Neural cell (in vitro differentiated cells): ENCODE measurements around the gene SETD1A. TPM values are rescaled to one million over a fixed set of nuclear protein-coding genes. Genes with fewer than 3 reads are reported as not detected.

ENCODE experiments used
- H2AFZ ChIP-seq: fragments of 200-600, 300-800 bp; sonication (generic), shearing (Covaris generic); 2 replicates; pipeline ENCODE4 v1.6.0; 2014; ENCODE audit warnings: low read depth, mild to moderate bottlenecking, antibody characterized with exemption, low read length, moderate library complexity
- H3F3A ChIP-seq: fragments of 200-600 bp; shearing (Covaris generic); 2 replicates; pipeline ENCODE4 v1.6.1; 2016; ENCODE audit warnings: mild to moderate bottlenecking, moderate library complexity, mixed read lengths, antibody characterized with exemption, low read length; ENCODE audit not compliant: insufficient read depth, poor library complexity, severe bottlenecking
- H3K27ac ChIP-seq: fragments of 200-600, 300-800 bp; sonication (generic), shearing (Covaris generic); 2 replicates; pipeline ENCODE4 v1.5.1; 2014; ENCODE audit warnings: mild to moderate bottlenecking, low read length, moderate library complexity
- H3K27me3 ChIP-seq: fragments of 300-800, 200-600 bp; sonication (generic), shearing (Covaris generic); 2 replicates; pipeline ENCODE4 v1.6.0; 2014; ENCODE audit warnings: mild to moderate bottlenecking, low read depth, low read length, moderate library complexity; ENCODE audit not compliant: insufficient read depth
- H3K36me3 ChIP-seq: fragments of 300-800, 200-600 bp; sonication (generic), shearing (Covaris generic); 2 replicates; pipeline ENCODE4 v1.5.1; 2014; ENCODE audit warnings: mild to moderate bottlenecking, antibody characterized with exemption, low read length, moderate library complexity; ENCODE audit not compliant: insufficient read depth
- H3K4me2 ChIP-seq: fragments of 300-800, 200-600 bp; sonication (generic), shearing (Covaris generic); 2 replicates; pipeline ENCODE4 v1.6.0; 2014; ENCODE audit warnings: mild to moderate bottlenecking, low read length
- H3K4me3 ChIP-seq: fragments of 300-800, 200-600 bp; sonication (generic), shearing (Covaris generic); 2 replicates; pipeline ENCODE4 v1.5.1; 2014; ENCODE audit warnings: mild to moderate bottlenecking, low read length, moderate library complexity
- H3K79me2 ChIP-seq: fragments of 200-600 bp; shearing (Covaris generic); replicated peaks from 2 replicates; pipeline ENCODE4 v1.6.0; 2014; ENCODE audit warnings: mild to moderate bottlenecking, low read length, moderate library complexity; ENCODE audit not compliant: insufficient read depth
- H3K9ac ChIP-seq: fragments of 300-800, 200-600 bp; sonication (generic), shearing (Covaris generic); 2 replicates; pipeline ENCODE4 v1.6.1; 2016; ENCODE audit warnings: mild to moderate bottlenecking, low read length, mixed read lengths
- H3K9me2 ChIP-seq: fragments of 200-600 bp; shearing (Covaris generic); 2 replicates; pipeline ENCODE4 v1.6.1; 2016; ENCODE audit warnings: mild to moderate bottlenecking, low read length, mixed read lengths; ENCODE audit not compliant: insufficient read depth
- H3K9me3 ChIP-seq: fragments of 200-600, 300-800 bp; sonication (generic), shearing (Covaris generic); 2 replicates; pipeline ENCODE4 v1.6.1; 2016; ENCODE audit warnings: mild to moderate bottlenecking, mixed run types, low read length, moderate library complexity, mixed read lengths
- H4K20me1 ChIP-seq: fragments of 200-600 bp; shearing (Covaris generic); 2 replicates; pipeline ENCODE4 v1.6.1; 2016; ENCODE audit warnings: mild to moderate bottlenecking, mixed run types; ENCODE audit not compliant: insufficient read depth
- EP300 ChIP-seq: fragments of 450-650 bp; conservative IDR thresholded peaks from 2 replicates; pipeline ENCODE4 v1.6.1; 2014; ENCODE audit warnings: antibody characterized with exemption, mild to moderate bottlenecking, moderate library complexity; ENCODE audit not compliant: poor library complexity, severe bottlenecking
- EZH2 ChIP-seq: fragments of 200-600, 300-800 bp; shearing (Covaris generic), sonication (generic); IDR thresholded peaks from 2 replicates; pipeline ENCODE4 v1.6.1; 2014; ENCODE audit warnings: antibody characterized with exemption, low read length, borderline replicate concordance, mild to moderate bottlenecking; ENCODE audit not compliant: insufficient read depth, poor library complexity, severe bottlenecking
- MXI1 ChIP-seq: fragments of 450-650 bp; conservative IDR thresholded peaks from 2 replicates; pipeline ENCODE4 v1.6.1; 2014; ENCODE audit warnings: antibody characterized with exemption, mild to moderate bottlenecking; ENCODE audit not compliant: poor library complexity, severe bottlenecking
- POLR2AphosphoS5 ChIP-seq: IDR thresholded peaks from 2 replicates; pipeline ENCODE4 v1.6.1; 2012
- RAD21 ChIP-seq: fragments of 450-650 bp; conservative IDR thresholded peaks from 2 replicates; pipeline ENCODE4 v1.6.1; 2014; ENCODE audit warnings: antibody characterized with exemption, mild to moderate bottlenecking, moderate library complexity
- TAF1 ChIP-seq: IDR thresholded peaks from 2 replicates; pipeline ENCODE4 v1.6.1; 2012; ENCODE audit warnings: low read depth
- polyA plus RNA-seq: library from polyadenylated mRNA; depleted of rRNA; stranded (reverse); fragments of >200 nt; gene quantifications from 2 replicates; pipeline ENCODE4 v1.2.3, GENCODE V29; 2014
- TF ChIP-seq, protein P1 (sequence below): IDR thresholded peaks from 2 replicates; pipeline ENCODE4 v1.6.1; 2012; ENCODE audit warnings: borderline replicate concordance
- TF ChIP-seq, protein P2 (sequence below): fragments of 450-650 bp; IDR thresholded peaks from 2 replicates; pipeline ENCODE4 v1.5.1; 2014; ENCODE audit warnings: antibody characterized with exemption, mild to moderate bottlenecking, moderate library complexity; ENCODE audit not compliant: poor library complexity, severe bottlenecking

Gene SETD1A
- polyA plus RNA-seq, 1 donor from 2014 or later = 1.4 TPM

DNA sequence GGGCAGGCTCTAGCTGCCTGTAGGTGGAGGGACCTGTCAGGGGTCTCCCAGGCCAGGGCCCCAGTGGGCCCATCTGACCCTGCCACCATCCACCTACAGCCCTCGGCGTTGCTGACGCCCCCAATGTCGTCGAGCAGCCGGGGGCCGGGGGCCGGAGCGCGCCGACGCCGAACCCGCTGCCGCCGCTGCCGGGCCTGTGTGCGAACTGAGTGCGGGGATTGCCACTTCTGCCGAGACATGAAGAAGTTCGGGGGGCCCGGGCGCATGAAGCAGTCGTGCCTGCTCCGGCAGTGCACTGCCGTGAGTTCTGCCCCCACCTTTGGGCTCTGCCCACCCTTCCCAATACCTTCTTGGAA is 31.9 kb upstream of the SETD1A start (continued):
- no peak for TF ChIP-seq EP300

DNA sequence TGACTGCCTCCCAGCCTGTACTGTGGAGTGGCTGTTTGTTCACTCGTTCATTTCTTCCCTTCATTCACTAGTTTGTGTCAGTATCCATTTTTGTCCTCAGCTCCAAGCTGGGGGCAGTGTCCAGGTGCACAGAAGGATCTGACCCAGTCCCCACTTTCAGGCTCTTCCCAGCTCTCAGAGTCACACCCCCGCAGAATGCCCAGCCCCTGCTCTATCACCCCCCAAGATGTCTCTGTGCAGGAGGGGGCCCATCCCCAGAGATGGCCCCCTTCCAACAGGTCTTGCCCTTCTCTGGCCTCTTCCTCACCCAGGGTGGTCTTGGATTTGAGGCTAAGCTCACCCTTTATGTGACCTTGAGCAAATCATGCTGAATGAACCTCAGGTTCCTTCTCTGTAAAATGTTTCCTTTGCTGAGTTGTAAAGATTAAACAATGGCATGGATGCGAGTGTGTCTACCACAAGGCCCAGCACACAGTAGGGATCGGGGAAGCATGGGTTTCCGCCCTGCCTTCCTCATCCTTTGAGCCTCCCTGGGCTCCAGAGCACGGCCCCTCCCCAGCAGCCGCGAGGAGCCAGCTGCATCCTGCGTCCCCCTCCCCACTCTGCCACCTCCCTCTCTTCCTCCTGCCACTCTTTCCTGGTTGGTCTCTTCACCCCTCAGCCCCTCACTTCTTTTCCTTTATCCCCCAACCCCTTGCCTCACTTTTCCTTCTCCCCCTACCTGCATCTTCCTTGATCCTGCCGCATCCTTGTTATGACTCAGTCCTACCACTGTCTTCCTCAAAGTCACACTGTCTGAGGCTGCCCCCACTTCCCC is 31.4 kb upstream of the SETD1A start:
- no peak overlapping the region for H3K4me2 ChIP-seq
- no peaks in the 10 kb centered on the region for H3K9me2 ChIP-seq
- no peak overlapping the region for H3K27ac ChIP-seq
- no peaks in the 10 kb centered on the region for H3K9me3 ChIP-seq
- H3K27me3 ChIP-seq = no peaks in the 10 kb centered on the region
- no peak overlapping the region for H3K9ac ChIP-seq
- no peaks in the 10 kb centered on the region for H3K36me3 ChIP-seq
- peak overlapping the region; percentile 87 for H3K4me3 ChIP-seq
- H2AFZ ChIP-seq = no peak overlapping the region
- peaks cover 11% of the 10 kb centered on the region for H3K79me2 ChIP-seq
- H3F3A ChIP-seq = no peaks in the 10 kb centered on the region
- no peaks in the 10 kb centered on the region for H4K20me1 ChIP-seq
- TF ChIP-seq, protein P1, sequence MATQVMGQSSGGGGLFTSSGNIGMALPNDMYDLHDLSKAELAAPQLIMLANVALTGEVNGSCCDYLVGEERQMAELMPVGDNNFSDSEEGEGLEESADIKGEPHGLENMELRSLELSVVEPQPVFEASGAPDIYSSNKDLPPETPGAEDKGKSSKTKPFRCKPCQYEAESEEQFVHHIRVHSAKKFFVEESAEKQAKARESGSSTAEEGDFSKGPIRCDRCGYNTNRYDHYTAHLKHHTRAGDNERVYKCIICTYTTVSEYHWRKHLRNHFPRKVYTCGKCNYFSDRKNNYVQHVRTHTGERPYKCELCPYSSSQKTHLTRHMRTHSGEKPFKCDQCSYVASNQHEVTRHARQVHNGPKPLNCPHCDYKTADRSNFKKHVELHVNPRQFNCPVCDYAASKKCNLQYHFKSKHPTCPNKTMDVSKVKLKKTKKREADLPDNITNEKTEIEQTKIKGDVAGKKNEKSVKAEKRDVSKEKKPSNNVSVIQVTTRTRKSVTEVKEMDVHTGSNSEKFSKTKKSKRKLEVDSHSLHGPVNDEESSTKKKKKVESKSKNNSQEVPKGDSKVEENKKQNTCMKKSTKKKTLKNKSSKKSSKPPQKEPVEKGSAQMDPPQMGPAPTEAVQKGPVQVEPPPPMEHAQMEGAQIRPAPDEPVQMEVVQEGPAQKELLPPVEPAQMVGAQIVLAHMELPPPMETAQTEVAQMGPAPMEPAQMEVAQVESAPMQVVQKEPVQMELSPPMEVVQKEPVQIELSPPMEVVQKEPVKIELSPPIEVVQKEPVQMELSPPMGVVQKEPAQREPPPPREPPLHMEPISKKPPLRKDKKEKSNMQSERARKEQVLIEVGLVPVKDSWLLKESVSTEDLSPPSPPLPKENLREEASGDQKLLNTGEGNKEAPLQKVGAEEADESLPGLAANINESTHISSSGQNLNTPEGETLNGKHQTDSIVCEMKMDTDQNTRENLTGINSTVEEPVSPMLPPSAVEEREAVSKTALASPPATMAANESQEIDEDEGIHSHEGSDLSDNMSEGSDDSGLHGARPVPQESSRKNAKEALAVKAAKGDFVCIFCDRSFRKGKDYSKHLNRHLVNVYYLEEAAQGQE = no peak
- TF ChIP-seq RAD21 (no peak), EZH2 (no peak), POLR2AphosphoS5 (no peak), TAF1 (no peak), MXI1 (no peak)
- TF ChIP-seq, protein P2, sequence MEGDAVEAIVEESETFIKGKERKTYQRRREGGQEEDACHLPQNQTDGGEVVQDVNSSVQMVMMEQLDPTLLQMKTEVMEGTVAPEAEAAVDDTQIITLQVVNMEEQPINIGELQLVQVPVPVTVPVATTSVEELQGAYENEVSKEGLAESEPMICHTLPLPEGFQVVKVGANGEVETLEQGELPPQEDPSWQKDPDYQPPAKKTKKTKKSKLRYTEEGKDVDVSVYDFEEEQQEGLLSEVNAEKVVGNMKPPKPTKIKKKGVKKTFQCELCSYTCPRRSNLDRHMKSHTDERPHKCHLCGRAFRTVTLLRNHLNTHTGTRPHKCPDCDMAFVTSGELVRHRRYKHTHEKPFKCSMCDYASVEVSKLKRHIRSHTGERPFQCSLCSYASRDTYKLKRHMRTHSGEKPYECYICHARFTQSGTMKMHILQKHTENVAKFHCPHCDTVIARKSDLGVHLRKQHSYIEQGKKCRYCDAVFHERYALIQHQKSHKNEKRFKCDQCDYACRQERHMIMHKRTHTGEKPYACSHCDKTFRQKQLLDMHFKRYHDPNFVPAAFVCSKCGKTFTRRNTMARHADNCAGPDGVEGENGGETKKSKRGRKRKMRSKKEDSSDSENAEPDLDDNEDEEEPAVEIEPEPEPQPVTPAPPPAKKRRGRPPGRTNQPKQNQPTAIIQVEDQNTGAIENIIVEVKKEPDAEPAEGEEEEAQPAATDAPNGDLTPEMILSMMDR = no peak

DNA sequence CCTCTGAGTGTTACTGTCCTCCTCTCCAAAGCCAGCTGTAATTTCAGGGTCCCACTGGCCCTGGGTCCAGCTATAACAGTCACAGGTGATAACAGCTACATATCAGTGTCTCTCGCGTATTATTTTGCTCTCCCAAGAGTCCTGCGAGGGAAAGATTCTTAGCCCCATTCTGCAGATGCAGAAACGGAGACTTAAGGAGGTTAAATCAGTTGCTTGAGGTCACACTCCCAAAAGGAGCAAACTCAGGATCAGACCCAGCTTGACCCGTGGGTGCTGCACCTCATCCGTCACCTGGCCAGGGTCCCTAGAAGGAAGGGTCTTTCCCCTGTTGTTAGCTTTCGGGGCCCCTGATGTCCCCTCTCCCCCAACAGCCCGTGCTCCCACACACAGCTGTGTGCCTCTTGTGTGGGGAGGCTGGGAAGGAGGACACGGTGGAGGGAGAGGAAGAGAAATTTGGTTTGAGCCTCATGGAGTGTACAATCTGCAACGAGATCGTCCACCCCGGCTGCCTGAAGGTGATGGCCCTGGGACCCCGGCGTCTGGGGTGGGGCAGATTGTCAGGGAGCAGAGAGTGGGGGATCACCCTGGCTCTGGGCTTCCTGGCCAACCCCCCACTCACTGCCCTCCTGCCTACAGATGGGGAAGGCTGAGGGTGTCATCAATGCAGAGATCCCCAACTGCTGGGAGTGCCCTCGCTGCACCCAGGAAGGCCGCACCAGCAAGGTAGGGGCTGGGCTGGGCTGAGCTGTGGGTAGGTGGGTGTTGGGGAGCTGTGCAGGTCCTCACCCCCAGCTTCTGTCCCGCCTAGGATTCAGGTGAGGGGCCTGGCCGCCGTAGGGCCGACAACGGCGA is 30.4 kb upstream of the SETD1A start:
- Histone ChIP-seq H3K79me2 (peaks cover 11% of the 10 kb centered on the region), H4K20me1 (no peaks in the 10 kb centered on the region), H3K36me3 (no peaks in the 10 kb centered on the region), H3F3A (no peaks in the 10 kb centered on the region), H3K4me3 (peak overlapping the region; percentile 87), H3K9ac (peak overlapping the region; percentile 35), H3K9me2 (no peaks in the 10 kb centered on the region), H3K9me3 (no peaks in the 10 kb centered on the region), H3K4me2 (no peak overlapping the region), H3K27me3 (no peaks in the 10 kb centered on the region), H2AFZ (no peak overlapping the region), H3K27ac (peak overlapping the region; percentile 42)
- TF ChIP-seq MXI1 (no peak), RAD21 (no peak)
